HG02885 (cell line): ENCODE data around the gene IFRD2.
"Not testable (repeated sequence)": the region's sequence is repeated elsewhere in the genome, so short reads cannot be mapped to it uniquely, and the experiment has no call there.

Source experiments
- ATAC-seq: cut with Tn5 transposase; IDR thresholded peaks from one replicate; pipeline ENCODE4 v1.9.1; 2021; ENCODE audit warnings: mild to moderate bottlenecking; ENCODE audit not compliant: unreplicated experiment, poor library complexity

IFRD2 gene

DNA sequence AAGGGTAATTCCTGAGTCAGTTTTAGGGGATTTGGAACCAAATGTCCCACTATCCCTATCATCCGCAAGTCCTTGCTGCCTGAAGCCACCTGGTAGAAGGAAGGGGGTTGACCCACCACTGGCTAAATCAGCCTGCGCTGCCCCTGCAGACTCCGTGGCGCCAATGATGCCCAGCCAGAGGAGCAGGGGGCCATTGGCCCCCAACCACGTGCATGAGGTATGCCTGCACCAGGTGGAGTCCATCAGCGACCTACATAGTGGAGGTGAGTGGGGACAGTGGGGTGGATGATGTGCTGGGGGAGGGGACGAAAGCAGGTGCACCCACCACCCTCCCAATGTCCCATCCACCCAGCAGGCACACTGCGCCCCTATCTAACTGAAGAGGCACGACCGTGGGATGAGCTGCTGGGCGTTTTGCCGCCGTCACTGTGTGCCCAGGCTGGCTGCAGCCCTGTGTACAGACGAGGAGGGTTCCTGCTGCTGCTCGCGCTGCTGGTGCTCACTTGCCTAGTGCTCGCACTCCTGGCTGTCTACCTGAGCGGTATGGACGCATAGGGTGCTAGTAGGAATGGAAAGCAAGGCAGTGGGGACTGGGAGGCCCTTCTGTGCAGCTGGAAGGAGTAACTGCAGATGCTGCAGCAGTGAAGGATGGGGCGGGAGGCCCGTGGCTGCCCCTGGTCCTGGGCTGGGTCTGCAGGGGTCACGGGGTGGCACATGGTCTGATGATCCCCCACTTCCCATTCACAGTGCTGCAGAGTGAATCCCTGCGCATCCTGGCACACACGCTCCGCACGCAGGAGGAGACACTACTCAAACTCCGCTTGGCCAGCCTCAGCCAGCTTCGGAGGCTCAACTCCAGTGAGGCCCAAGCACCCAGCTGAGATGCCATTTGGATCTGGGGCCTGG lies 5.7 kb downstream of the IFRD2 start:
- no peak for ATAC-seq

DNA sequence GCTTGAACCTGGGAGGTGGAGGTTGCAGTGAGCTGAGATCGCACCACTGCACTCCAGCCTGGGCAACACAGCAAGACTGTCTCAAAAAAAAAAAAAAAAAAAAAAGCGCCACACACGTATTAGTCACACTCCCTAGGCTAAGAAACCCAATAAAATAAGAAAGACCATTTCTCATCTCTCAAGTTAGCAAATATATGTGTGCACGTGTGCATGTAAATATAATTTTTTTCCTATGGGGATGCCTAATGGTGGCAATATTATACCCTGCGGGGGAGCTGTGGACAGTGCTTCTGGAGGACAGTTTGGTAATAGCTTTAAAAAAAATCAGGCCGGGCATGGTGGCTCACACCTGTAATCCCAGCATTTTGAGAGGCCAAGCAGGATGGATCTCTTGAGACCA lies 8.1 kb downstream of the IFRD2 start:
- not testable (repeated sequence) for ATAC-seq

- no peak for ATAC-seq
Measured at GRCh38 chr3:50279255-50280016, 12.8 kb downstream of the IFRD2 start.

DNA sequence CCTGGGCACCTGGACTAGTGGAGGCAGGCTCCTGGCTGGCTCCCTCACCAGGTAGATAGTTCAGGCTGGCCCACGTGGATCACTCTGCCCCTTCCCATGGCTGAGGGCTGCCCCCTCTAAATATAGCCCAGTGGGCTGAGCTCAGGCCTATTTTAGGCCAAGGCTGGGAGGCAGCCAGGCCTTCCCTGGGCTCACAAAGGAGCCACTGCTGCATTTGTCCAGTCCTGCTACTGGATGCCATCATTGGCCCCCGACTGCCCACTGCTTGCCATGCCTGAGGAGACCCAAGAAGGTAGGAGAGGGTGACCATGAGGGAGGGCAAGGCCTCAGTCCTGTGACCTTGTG lies 13.4 kb downstream of the IFRD2 start, which contains the start of gene LSMEM2:
LSMEM2 (plus strand) TSS at position 208 of the 345 bp plus-strand sequence; CDS start at position 235, 27 bp downstream.
- ATAC-seq = no peak

DNA sequence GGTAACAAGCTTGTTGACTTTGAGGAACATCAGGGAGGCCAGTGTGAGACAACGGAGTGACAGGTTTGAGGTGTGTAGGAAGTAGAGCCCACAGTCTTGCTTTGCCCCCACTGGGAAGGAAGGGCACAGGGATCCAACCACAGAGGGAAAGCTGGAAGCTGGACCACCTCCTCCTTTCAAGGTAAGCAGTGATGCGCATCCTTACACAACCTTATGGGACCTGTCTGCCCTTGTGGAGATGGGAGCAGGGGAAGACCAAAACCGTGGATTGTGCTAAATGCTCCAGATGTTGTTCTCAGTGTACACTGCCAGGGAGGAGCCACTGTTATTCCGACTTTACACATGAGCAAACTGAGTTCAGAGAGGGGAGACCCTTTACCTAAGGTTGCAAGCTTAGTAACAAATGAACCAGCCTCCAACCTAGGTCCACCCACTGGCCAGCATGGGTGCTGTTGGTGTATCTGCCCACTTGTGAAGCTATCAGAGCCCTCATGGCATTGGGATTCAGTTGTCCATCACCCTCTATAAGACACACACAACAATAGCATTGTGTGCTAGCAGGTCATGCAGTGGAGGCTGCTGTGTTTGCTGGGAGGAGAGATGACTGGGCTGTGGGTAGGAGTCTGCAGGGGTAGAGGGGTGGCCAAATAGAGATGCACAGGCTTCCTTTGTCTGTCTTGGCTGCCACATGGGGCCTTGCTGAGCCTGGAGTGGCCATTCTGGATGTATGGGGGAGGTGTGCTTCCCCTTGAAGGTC lies 13.9 kb downstream of the IFRD2 start:
- ATAC-seq = no peak

DNA sequence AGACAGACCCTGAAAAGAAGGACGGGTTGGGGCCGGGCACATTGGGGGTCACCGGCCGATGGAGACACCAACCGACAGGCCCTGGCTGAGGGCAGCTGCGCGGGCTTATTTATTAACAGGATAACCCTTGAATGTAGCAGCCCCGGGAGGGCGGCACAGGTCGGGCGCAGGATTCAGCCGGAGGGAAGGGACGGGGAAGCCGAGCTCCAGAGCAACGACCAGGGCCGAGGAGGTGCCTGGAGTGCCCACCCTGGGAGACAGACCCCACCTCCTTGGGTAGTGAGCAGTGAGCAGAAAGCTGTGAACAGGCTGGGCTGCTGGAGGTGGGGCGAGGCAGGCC lies 15.5 kb downstream of the IFRD2 start:
- no peak for ATAC-seq

GRCh38 chr3:50275996-50276761 lies 16.1 kb downstream of the IFRD2 start:
- no peak for ATAC-seq

- ATAC-seq = no peak
Measured at GRCh38 chr3:50275141-50275995, 16.9 kb downstream of the IFRD2 start.

- ATAC-seq = no peak
Measured at GRCh38 chr3:50274371-50275104, 17.7 kb downstream of the IFRD2 start.

GRCh38 chr3:50273689-50274065 lies 18.6 kb downstream of the IFRD2 start:
- no peak for ATAC-seq

GRCh38 chr3:50272911-50273688 lies 19.1 kb downstream of the IFRD2 start:
- ATAC-seq = peak; percentile 86

GRCh38 chr3:50272538-50272910 lies 19.7 kb downstream of the IFRD2 start:
- not testable (repeated sequence) for ATAC-seq

DNA sequence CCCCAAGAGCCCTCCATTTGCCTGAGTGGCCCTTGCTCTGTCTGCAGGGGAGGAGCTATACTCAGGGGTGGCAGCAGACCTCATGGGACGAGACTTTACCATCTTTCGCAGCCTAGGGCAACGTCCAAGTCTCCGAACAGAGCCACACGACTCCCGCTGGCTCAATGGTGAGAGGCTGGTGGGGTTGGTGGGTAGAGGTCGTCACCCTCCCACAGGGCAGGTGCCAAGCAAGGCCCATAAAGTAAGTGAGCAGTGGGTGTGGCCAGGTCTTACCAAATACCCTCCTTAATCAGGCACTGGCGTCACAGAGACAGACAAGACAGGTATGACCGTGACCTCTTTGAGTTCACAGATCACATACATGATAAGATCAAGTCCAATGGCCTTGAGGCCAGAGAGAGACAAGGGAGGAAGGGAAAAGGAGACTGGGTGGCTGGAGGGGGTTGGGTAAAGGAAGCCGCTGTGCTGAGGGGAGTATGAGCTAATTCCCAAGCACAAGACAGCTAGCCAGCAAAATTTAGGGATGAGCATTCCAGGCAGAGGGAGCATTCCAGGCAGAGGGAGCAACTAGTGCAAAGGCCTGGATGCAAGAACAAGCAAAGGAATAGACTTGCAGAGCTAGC lies 20.8 kb downstream of the IFRD2 start:
- ATAC-seq = no peak

DNA sequence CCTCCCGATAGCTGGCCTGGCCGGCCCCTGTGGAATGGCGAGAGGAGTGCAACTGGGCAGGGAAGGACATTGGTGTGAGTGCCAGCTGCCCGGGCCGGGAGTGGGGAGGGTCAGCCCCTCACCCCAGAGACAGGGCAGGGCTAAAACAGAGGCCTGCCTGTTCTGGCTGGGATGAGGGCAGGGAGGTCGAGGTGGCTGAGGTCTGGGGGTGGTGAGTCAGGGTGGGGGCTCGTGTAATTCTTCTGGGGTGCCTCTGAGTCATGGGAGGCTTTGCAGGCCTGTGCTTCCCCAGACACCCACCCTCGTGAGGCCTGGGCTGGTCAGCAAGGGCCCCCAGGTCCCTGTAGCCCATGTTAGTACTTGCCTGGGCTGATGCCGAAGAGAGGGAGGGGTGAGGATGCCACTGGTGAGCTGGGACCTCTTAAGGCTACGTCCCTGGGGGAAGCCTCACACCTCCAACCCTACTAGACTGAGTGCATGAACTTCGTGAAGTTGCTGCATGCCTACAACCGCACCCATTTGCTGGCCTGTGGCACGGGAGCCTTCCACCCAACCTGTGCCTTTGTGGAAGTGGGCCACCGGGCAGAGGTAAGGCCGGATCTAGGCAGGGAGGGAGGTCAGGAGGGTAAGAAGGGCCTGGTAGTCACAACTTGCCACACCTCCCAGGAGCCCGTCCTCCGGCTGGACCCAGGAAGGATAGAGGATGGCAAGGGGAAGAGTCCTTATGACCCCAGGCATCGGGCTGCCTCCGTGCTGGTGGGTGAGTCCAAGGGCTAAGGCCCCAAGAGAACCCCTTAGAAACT lies 21.6 kb downstream of the IFRD2 start:
- ATAC-seq = no peak

DNA sequence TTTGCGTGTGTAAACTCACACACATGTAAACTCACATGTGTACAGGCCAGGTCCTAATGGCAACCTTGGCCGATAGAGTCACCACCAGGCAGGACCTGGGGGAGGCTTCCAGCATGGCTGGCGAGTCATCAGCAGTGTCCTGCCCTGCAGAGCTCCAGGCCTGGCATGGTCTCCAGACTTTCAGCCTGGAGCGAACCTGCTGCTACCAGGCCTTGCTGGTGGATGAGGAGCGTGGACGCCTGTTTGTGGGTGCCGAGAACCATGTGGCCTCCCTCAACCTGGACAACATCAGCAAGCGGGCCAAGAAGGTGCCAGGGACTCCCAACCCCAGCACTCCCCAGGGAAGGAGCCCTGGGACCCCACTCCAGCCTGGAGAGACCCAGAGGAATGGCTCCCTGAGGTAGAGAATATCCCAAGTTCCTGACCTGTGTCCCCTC lies 22.2 kb downstream of the IFRD2 start:
- ATAC-seq = no peak

GRCh38 chr3:50269460-50269859 lies 22.8 kb downstream of the IFRD2 start:
- ATAC-seq = no peak
